ENCODE results near the gene MRC2.

The MRC2 gene

DNA sequence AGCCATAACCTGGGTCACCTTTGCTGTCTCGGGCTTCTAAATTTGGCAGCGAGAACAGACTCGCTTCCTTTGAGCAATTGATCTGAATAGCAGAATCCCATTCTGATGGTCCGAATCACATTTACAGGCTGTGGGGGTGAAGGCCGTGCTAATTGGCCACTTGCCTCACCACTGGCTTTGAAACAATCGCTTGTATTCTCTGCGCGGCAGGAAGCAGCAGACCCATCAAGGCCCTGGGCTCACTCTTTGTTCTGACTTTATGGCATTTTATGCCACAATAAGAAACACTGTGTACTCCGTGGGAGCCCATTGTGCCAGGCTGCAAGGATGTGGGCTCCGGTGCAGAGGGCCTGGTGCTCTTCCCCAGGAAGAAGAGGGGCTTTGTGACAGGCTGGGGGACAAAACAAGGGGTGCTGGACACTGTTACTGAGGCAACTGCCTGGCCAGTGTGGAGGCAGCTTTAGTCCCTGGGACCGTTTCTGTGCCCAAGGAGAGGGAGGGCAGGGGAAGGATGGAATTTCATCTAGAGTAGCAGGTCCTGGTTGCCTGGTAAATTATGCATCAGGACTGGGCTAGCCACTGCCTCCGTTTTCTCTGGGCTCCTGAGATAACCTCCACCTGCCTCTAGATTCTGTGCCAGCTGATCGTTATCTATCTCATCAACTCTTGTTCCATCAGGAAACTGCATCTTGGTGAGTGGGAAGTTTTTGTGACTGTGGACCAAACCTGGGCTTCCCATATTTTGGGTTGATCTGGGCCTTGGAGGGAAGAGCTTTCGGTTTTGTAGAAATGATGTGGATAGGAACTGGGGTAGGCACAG, 78.5 kb downstream of the MRC2 start:
- peak overlapping the region; percentile 62 for H3K4me3 ChIP-seq (ENCODE audit: control insufficient read depth, low read depth, low read length)
- TF ChIP-seq CTCF (conservative IDR thresholded peaks at IDR 0.05; ENCODE audit: control insufficient read depth, insufficient read depth, low read depth, low read length): no peak
- DNase-seq (ENCODE audit: low read depth): peak; percentile 42

DNA sequence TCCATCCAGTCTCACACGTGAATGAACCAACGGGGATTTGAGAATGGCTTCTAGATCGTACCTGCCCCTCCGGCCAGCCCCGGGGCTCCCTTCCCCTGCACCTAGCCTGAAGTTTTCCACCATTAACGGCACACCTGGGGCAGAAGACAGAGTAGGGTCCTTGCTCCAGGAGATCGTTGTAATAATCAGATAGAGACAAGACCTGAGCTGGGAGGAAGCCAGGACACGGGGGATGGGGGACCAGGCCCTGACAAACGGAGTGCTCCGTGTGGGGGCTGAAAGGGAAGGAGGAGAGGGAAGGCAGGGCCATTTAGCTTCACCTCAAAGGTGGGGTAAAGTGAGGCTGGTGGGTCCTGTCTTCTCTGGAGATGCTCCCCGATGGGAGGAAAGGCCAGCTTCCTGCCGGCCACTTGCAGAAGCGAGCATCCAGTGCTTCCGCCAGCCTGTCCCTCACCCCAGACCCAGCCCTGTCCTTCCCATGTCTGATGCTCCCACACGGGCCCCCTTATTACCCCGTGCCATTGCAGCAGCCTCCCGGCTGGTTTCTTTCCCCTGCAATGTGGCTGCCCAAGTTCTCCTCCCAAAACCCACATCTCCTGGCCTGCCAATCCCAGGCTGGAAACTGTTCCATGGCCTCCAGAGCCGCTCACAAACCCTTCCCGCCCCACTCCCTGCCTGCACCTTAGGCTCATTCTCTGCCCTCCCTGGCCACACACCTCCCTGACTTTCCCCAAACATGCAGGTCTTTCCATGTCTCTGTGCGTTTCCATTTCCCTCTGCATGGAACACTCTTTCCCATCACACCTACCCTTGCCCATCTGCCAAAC, 79.3 kb downstream of the MRC2 start:
- H3K4me3 ChIP-seq (ENCODE audit: control insufficient read depth, low read depth, low read length): no peak overlapping the region
- no peak for TF ChIP-seq CTCF (conservative IDR thresholded peaks at IDR 0.05; ENCODE audit: control insufficient read depth, insufficient read depth, low read depth, low read length)
- no peak for DNase-seq (ENCODE audit: low read depth)

GRCh38 chr17:62707425-62707739, 79.9 kb downstream of the MRC2 start:
- H3K4me3 ChIP-seq (ENCODE audit: control insufficient read depth, low read depth, low read length): no peak overlapping the region
- no peak for TF ChIP-seq CTCF (conservative IDR thresholded peaks at IDR 0.05; ENCODE audit: control insufficient read depth, insufficient read depth, low read depth, low read length)
- no peak for DNase-seq (ENCODE audit: low read depth)

DNA sequence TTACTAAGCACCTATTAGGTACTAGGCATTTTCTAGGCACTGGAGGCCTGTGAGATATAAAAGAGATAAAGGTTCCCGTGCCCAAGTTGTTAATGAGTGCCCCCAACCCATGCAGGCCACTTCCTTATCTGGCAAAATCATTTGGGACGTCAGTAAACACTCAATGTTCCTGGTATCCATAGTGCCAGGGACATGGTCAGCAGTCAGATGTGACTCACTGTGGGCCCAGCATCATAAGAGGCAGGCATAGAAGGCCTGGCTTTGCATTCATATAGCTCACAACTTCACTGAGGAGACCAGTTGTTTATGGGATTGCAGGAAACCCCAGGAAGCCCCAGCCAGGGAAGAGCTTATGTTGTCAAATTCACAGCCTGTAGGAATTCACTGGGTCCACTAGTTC, 81.1 kb downstream of the MRC2 start:
- no peak overlapping the region for H3K4me3 ChIP-seq (ENCODE audit: control insufficient read depth, low read depth, low read length)
- DNase-seq (ENCODE audit: low read depth): peak; percentile 52
- no peak for TF ChIP-seq CTCF (conservative IDR thresholded peaks at IDR 0.05; ENCODE audit: control insufficient read depth, insufficient read depth, low read depth, low read length)

GRCh38 chr17:62712171-62712581, 84.7 kb downstream of the MRC2 start:
- DNase-seq (ENCODE audit: low read depth): no peak
- no peak overlapping the region for H3K4me3 ChIP-seq (ENCODE audit: control insufficient read depth, low read depth, low read length)
- TF ChIP-seq CTCF (conservative IDR thresholded peaks at IDR 0.05; ENCODE audit: control insufficient read depth, insufficient read depth, low read depth, low read length): no peak

DNA sequence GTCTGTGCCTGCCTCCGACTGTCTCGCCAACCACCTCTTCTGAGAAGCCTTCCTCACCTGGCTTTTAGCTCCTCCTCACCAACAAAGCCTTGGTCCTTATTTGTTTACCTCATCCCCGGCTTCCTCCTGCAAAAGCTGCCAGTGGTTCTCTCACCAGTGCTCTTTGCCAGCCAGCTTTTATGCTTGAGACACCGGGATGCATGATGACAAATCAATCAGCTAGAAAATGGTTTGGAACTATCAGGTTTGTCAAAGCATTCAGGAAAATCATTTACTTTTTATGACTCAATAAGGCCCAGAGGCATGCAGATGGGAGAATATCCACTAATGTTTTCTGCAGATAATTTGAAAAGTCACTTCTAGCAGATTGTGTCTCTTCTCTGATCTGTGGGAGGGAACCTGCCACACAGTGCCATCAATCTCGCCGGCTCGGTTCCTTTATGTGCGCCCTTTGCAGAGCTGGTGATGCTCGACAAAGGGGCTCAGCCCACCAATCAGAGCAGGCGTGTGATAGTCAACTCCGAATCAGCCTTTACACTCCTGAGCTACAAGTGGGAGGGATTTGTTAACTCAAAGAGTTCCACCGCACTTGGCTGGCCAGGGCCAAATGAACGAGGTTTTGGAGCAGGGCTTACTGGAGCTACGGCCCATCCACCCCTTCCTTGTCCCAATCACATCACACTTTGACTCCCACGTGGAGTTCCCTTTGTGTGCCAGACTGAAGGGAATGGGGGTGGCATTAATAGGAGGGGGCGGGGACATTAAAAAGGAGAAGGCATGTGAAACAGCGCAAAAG, 85.8 kb downstream of the MRC2 start:
- no peak for DNase-seq (ENCODE audit: low read depth)
- TF ChIP-seq CTCF (conservative IDR thresholded peaks at IDR 0.05; ENCODE audit: control insufficient read depth, insufficient read depth, low read depth, low read length): no peak

More for the DNA sequence above, 85.8 kb downstream of the MRC2 start:
- H3K4me3 ChIP-seq (ENCODE audit: control insufficient read depth, low read depth, low read length): no peak overlapping the region

Data from fibroblast of mammary gland (primary cell).